Measurements from ENCODE around the gene BRME1.

BRME1 gene

DNA sequence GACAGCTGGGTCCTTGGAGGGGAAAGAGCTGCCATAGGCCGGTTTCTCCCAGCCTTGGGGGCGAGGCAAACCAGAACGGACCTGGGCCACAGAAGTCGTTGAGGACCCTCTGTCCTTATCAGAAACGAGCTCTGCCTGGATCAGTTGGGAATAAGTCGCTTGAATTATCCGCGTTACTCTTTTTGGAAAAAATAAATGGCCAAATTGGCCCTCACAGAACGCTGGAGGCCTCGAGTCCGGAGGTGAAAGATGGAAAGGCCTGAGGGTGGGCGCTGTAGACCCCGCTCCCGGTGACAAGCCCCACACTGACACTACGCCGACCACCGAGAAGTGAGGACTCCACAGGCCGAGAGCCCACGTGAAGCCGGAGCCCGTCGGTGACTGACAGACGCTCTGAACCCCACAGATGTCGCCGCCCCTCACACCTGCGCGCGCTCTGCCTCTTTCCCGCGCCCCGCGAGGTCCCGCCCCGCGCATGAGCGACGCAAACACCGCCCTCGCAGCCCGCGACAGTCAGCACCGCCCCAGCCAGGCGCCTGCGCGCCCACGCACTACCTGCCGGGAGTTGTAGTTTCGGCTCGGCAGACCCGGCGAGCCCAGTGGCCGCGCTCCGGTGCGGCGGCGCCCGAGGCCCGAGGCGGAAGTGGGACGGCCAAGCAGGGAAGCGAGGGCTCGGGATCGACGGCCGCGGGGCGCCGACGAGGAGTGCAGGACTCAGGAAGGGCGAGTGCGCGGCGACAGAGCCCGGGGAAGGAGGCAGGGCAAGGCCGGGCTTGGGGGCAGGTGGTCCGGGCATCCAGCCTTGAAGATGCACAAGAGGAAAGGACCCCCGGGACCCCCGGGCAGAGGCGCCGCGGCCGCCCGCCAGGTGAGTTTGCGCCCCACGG lies at the start of gene BRME1, which contains the start of gene CC2D1A:
Gene BRME1, minus strand, starts transcription at position 484 of the 887 bp plus-strand sequence. CDS start 1,225 bp downstream, outside the sequence.
Gene CC2D1A, plus strand, starts transcription at position 568 of the 887 bp plus-strand sequence. Its CDS starts 241 bp downstream, at position 809.
- H3K27me3 ChIP-seq (ENCODE audit: control insufficient read depth in 5 of 5, insufficient read depth in 4 of 5, low read length in 5 of 5) = no peaks in the 10 kb centered on the region
- peak within 1 kb of the TSS; percentile 72 to 82 (median 80) for H3K4me3 ChIP-seq (ENCODE audit: low read depth in 1 of 5, low read length in 5 of 5)
- H3K27ac ChIP-seq (ENCODE audit: low read depth, low read length) = peak within 1 kb of the TSS; percentile 30
- peaks cover 6 to 18% (median 15%) of the 10 kb centered on the region in 5 donors for H3K4me1 ChIP-seq (ENCODE audit: control insufficient read depth in 5 of 5, insufficient read depth in 5 of 5, low read length in 5 of 5)
- peak within 1 kb of the TSS; percentile 81 to 92 (median 91) for H3K9ac ChIP-seq (ENCODE audit: low read length in 5 of 5)
- H3K9me3 ChIP-seq (ENCODE audit: control insufficient read depth in 5 of 5, low read length in 5 of 5) = no peaks in the 10 kb centered on the region
- peaks cover 0 to 13% (median 7%) of the 10 kb centered on the region in 5 donors for H3K36me3 ChIP-seq (ENCODE audit: control insufficient read depth in 5 of 5, insufficient read depth in 5 of 5, low read length in 5 of 5)

- Histone ChIP-seq H3K4me1 (ENCODE audit: control insufficient read depth in 5 of 5, insufficient read depth in 5 of 5, low read length in 5 of 5) (peaks cover 7 to 20% (median 17%) of the 10 kb centered on the region in 5 donors), H3K27ac (ENCODE audit: low read depth, low read length) (no peak overlapping the region), H3K9me3 (ENCODE audit: control insufficient read depth in 5 of 5, low read length in 5 of 5) (no peaks in the 10 kb centered on the region), H3K27me3 (ENCODE audit: control insufficient read depth in 5 of 5, insufficient read depth in 4 of 5, low read length in 5 of 5) (no peaks in the 10 kb centered on the region), H3K9ac (ENCODE audit: low read length in 5 of 5) (no peak overlapping the region), H3K4me3 (ENCODE audit: low read depth in 1 of 5, low read length in 5 of 5) (no peak overlapping the region), H3K36me3 (ENCODE audit: control insufficient read depth in 5 of 5, insufficient read depth in 5 of 5, low read length in 5 of 5) (peaks cover 0 to 47% (median 43%) of the 10 kb centered on the region in 5 donors)
Measured at GRCh38 chr19:13954185-13954584, 48.3 kb upstream of the BRME1 start.

GRCh38 chr19:13952931-13953531 lies 47.1 kb upstream of the BRME1 start:
- no peaks in the 10 kb centered on the region for H3K27me3 ChIP-seq (ENCODE audit: control insufficient read depth in 5 of 5, insufficient read depth in 4 of 5, low read length in 5 of 5)
- peak overlapping the region; percentile 30 for H3K27ac ChIP-seq (ENCODE audit: low read depth, low read length)
- peaks cover 7 to 20% (median 17%) of the 10 kb centered on the region in 5 donors for H3K4me1 ChIP-seq (ENCODE audit: control insufficient read depth in 5 of 5, insufficient read depth in 5 of 5, low read length in 5 of 5)
- H3K9ac ChIP-seq (ENCODE audit: low read length in 5 of 5) = peak overlapping the region; percentile 40 to 85 (median 73)
- H3K9me3 ChIP-seq (ENCODE audit: control insufficient read depth in 5 of 5, low read length in 5 of 5) = no peaks in the 10 kb centered on the region
- H3K4me3 ChIP-seq (ENCODE audit: low read depth in 1 of 5, low read length in 5 of 5) = peak overlapping the region; percentile 71 to 88 (median 79)
- peaks cover 0 to 36% (median 33%) of the 10 kb centered on the region in 5 donors for H3K36me3 ChIP-seq (ENCODE audit: control insufficient read depth in 5 of 5, insufficient read depth in 5 of 5, low read length in 5 of 5)

GRCh38 chr19:13952154-13952930 lies 46.4 kb upstream of the BRME1 start, which contains the start of gene DCAF15:
Gene DCAF15 (plus strand): TSS chr19:13952509. CDS start chr19:13952513, 4 bp downstream.
- Histone ChIP-seq H3K27me3 (ENCODE audit: control insufficient read depth in 5 of 5, insufficient read depth in 4 of 5, low read length in 5 of 5) (no peaks in the 10 kb centered on the region), H3K9ac (ENCODE audit: low read length in 5 of 5) (peak within 1 kb of the TSS; percentile 40 to 85 (median 73)), H3K36me3 (ENCODE audit: control insufficient read depth in 5 of 5, insufficient read depth in 5 of 5, low read length in 5 of 5) (peaks cover 0 to 29% (median 26%) of the 10 kb centered on the region in 5 donors), H3K9me3 (ENCODE audit: control insufficient read depth in 5 of 5, low read length in 5 of 5) (no peaks in the 10 kb centered on the region), H3K27ac (ENCODE audit: low read depth, low read length) (peak within 1 kb of the TSS; percentile 30), H3K4me3 (ENCODE audit: low read depth in 1 of 5, low read length in 5 of 5) (peak within 1 kb of the TSS; percentile 74 to 88 (median 79)), H3K4me1 (ENCODE audit: control insufficient read depth in 5 of 5, insufficient read depth in 5 of 5, low read length in 5 of 5) (peaks cover 7 to 20% (median 17%) of the 10 kb centered on the region in 5 donors)

- H3K27ac ChIP-seq (ENCODE audit: low read depth, low read length) = no peak overlapping the region
- H3K9me3 ChIP-seq (ENCODE audit: control insufficient read depth in 5 of 5, low read length in 5 of 5) = no peaks in the 10 kb centered on the region
- H3K4me1 ChIP-seq (ENCODE audit: control insufficient read depth in 5 of 5, insufficient read depth in 5 of 5, low read length in 5 of 5) = peaks cover 7 to 20% (median 17%) of the 10 kb centered on the region in 5 donors
- H3K4me3 ChIP-seq (ENCODE audit: low read depth in 1 of 5, low read length in 5 of 5) = peak overlapping the region; percentile 29 to 76 (median 44)
- H3K9ac ChIP-seq (ENCODE audit: low read length in 5 of 5) = no peak overlapping the region
- peaks cover 0 to 23% (median 20%) of the 10 kb centered on the region in 5 donors for H3K36me3 ChIP-seq (ENCODE audit: control insufficient read depth in 5 of 5, insufficient read depth in 5 of 5, low read length in 5 of 5)
- no peaks in the 10 kb centered on the region for H3K27me3 ChIP-seq (ENCODE audit: control insufficient read depth in 5 of 5, insufficient read depth in 4 of 5, low read length in 5 of 5)
Measured at GRCh38 chr19:13951799-13952153, 45.9 kb upstream of the BRME1 start.

- H3K27ac ChIP-seq (ENCODE audit: low read depth, low read length) = no peak overlapping the region
- H3K9me3 ChIP-seq (ENCODE audit: control insufficient read depth in 5 of 5, low read length in 5 of 5) = no peaks in the 10 kb centered on the region
Measured at GRCh38 chr19:13951043-13951442, 45.1 kb upstream of the BRME1 start.

DNA sequence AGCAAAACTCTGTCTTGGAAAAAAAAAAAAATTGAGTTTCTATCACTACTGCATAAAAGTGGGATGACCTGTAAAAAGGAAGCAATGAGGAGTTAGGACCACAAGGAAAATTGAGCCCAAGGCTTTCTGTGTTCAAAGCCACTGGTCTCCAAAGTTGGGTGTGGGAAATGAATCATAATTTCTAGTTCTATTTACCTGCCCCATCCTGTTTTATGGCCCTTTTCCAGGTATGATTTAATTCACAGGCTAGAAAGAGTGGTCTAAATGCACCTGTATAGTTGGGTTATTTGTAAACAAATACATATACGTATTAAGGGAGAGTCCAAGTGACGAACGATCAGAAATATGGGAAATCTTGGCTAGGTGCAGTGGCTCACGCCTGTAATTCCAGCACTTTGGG lies 40.5 kb upstream of the BRME1 start:
- Histone ChIP-seq H3K27ac (ENCODE audit: low read depth, low read length) (no peak overlapping the region), H3K9me3 (ENCODE audit: control insufficient read depth in 5 of 5, low read length in 5 of 5) (no peaks in the 10 kb centered on the region), H3K9ac (ENCODE audit: low read length in 5 of 5) (no peak overlapping the region), H3K4me3 (ENCODE audit: low read depth in 1 of 5, low read length in 5 of 5) (no peak overlapping the region), H3K4me1 (ENCODE audit: control insufficient read depth in 5 of 5, insufficient read depth in 5 of 5, low read length in 5 of 5) (no peaks in the 10 kb centered on the region), H3K36me3 (ENCODE audit: control insufficient read depth in 5 of 5, insufficient read depth in 5 of 5, low read length in 5 of 5) (no peaks in the 10 kb centered on the region), H3K27me3 (ENCODE audit: control insufficient read depth in 5 of 5, insufficient read depth in 4 of 5, low read length in 5 of 5) (no peaks in the 10 kb centered on the region)

More at GRCh38 chr19:13951043-13951442, 45.1 kb upstream of the BRME1 start:
- H3K4me3 ChIP-seq (ENCODE audit: low read depth in 1 of 5, low read length in 5 of 5) = no peak overlapping the region
- H3K27me3 ChIP-seq (ENCODE audit: control insufficient read depth in 5 of 5, insufficient read depth in 4 of 5, low read length in 5 of 5) = no peaks in the 10 kb centered on the region
- no peak overlapping the region for H3K9ac ChIP-seq (ENCODE audit: low read length in 5 of 5)
- H3K4me1 ChIP-seq (ENCODE audit: control insufficient read depth in 5 of 5, insufficient read depth in 5 of 5, low read length in 5 of 5) = peaks cover 7 to 20% (median 17%) of the 10 kb centered on the region in 5 donors
- H3K36me3 ChIP-seq (ENCODE audit: control insufficient read depth in 5 of 5, insufficient read depth in 5 of 5, low read length in 5 of 5) = peaks cover 0 to 16% (median 14%) of the 10 kb centered on the region in 5 donors

DNA sequence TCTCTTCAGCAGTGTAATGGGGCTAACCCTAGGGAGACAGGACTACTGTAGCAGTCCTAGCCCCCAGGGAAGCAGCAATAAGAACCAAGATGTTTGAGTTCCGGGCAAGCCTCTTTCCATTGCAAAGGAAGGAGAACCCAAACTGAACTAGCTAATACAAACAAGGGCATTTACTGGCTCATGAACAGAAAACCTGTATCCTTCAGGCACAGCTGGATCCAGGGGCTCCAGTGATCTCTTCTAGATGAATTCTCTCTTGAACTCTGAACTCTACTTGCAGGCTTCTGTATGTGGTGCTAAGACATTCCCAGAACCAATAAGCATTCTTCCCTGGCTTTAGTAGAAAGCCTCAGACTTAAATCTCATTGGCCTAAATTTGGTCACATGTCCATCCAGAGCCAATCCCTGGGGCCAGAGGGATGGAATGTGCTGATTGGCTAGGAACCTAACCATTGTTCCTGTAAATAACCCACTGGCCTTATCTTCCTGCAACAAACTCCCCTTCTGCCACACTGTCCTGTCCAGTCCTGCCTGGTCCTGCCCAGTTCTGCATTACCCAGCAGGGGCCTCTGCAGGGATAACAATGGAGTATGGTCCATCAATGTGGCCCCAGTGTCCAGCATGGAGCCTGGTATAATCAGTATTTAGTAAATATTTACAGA lies 36.2 kb upstream of the BRME1 start:
- no peaks in the 10 kb centered on the region for H3K36me3 ChIP-seq (ENCODE audit: control insufficient read depth in 5 of 5, insufficient read depth in 5 of 5, low read length in 5 of 5)
- H3K4me1 ChIP-seq (ENCODE audit: control insufficient read depth in 5 of 5, insufficient read depth in 5 of 5, low read length in 5 of 5) = peaks cover 0 to 13% (median 0%) of the 10 kb centered on the region in 5 donors
- H3K27me3 ChIP-seq (ENCODE audit: control insufficient read depth in 5 of 5, insufficient read depth in 4 of 5, low read length in 5 of 5) = peaks cover 5 to 12% (median 8%) of the 10 kb centered on the region in 5 donors
- no peak overlapping the region for H3K9ac ChIP-seq (ENCODE audit: low read length in 5 of 5)
- H3K9me3 ChIP-seq (ENCODE audit: control insufficient read depth in 5 of 5, low read length in 5 of 5) = no peaks in the 10 kb centered on the region
- no peak overlapping the region for H3K4me3 ChIP-seq (ENCODE audit: low read depth in 1 of 5, low read length in 5 of 5)
- no peak overlapping the region for H3K27ac ChIP-seq (ENCODE audit: low read depth, low read length)
